Measurements from ENCODE around the gene ATP9B.

ATP9B gene

GRCh38 chr18:79178113-79178531 is 108.9 kb downstream of the ATP9B start:
- TF ChIP-seq ZNF394 (tag by site-specific recombination; IDR thresholded peaks at IDR 0.05; ENCODE audit: borderline replicate concordance) (no peak), ZNF404 (tag by site-specific recombination; IDR thresholded peaks at IDR 0.05) (no peak)
- CTCF ChIA-PET, result interaction anchor here (0.5 kb wide), 1 partner anchor 14 kb away, joined by 3 read pairs; no protein-coding TSS in a partner anchor
- POLR2A ChIA-PET, result no interaction called here
- no peaks in the 10 kb centered on the region for H3K36me3 ChIP-seq (ENCODE audit: control insufficient read depth in 2 of 2, insufficient read depth in 1 of 2, low read length in 2 of 2)
- no peaks in the 10 kb centered on the region for H3K4me1 ChIP-seq (ENCODE audit: control insufficient read depth, insufficient read depth, low read length)
- H3K4me3 ChIP-seq (ENCODE audit: low read depth, low read length), result no peak overlapping the region
- H3K27ac ChIP-seq (ENCODE audit: extremely low read depth, low read depth, low read length), result no peak overlapping the region
- H3K9me3 ChIP-seq (ENCODE audit: control insufficient read depth, insufficient read depth, low read depth, low read length), result no peaks in the 10 kb centered on the region

GRCh38 chr18:79182047-79182713 is 113.0 kb downstream of the ATP9B start:
- no peaks in the 10 kb centered on the region for H3K4me1 ChIP-seq (ENCODE audit: control insufficient read depth, insufficient read depth, low read length)
- ChIA-PET POLR2A (no interaction called here), CTCF (no interaction called here)
- no peaks in the 10 kb centered on the region for H3K36me3 ChIP-seq (ENCODE audit: control insufficient read depth in 2 of 2, insufficient read depth in 1 of 2, low read length in 2 of 2)
- no peak overlapping the region for H3K27ac ChIP-seq (ENCODE audit: extremely low read depth, low read depth, low read length)
- TF ChIP-seq ZNF280C (tag by site-specific recombination; IDR thresholded peaks at IDR 0.05) (no peak), ZIC2 (tag by site-specific recombination; IDR thresholded peaks at IDR 0.05) (peak; percentile 35; the same call in 1 of the 2 replicates)
- H3K4me3 ChIP-seq (ENCODE audit: low read depth, low read length), result no peak overlapping the region
- H3K9me3 ChIP-seq (ENCODE audit: control insufficient read depth, insufficient read depth, low read depth, low read length), result no peaks in the 10 kb centered on the region

- POLR2A ChIA-PET, result no interaction called here
- no peaks in the 10 kb centered on the region for H3K36me3 ChIP-seq (ENCODE audit: control insufficient read depth in 2 of 2, insufficient read depth in 1 of 2, low read length in 2 of 2)
- no peaks in the 10 kb centered on the region for H3K4me1 ChIP-seq (ENCODE audit: control insufficient read depth, insufficient read depth, low read length)
- H3K27ac ChIP-seq (ENCODE audit: extremely low read depth, low read depth, low read length), result no peak overlapping the region
- no peak overlapping the region for H3K4me3 ChIP-seq (ENCODE audit: low read depth, low read length)
- TF ChIP-seq ZNF707 (tag by site-specific recombination; IDR thresholded peaks at IDR 0.05) (no peak), ZNF138 (tag by site-specific recombination; IDR thresholded peaks at IDR 0.05; ENCODE audit: borderline replicate concordance) (no peak)
- CTCF ChIA-PET, result no interaction called here
- H3K9me3 ChIP-seq (ENCODE audit: control insufficient read depth, insufficient read depth, low read depth, low read length), result no peaks in the 10 kb centered on the region
Observed at GRCh38 chr18:79185648-79186047, 116.5 kb downstream of the ATP9B start.

- Histone ChIP-seq H3K36me3 (ENCODE audit: control insufficient read depth in 2 of 2, insufficient read depth in 1 of 2, low read length in 2 of 2) (no peaks in the 10 kb centered on the region), H3K27ac (ENCODE audit: extremely low read depth, low read depth, low read length) (no peak overlapping the region), H3K9me3 (ENCODE audit: control insufficient read depth, insufficient read depth, low read depth, low read length) (no peaks in the 10 kb centered on the region), H3K4me1 (ENCODE audit: control insufficient read depth, insufficient read depth, low read length) (no peaks in the 10 kb centered on the region), H3K4me3 (ENCODE audit: low read depth, low read length) (no peak overlapping the region)
- ChIA-PET CTCF (no interaction called here), POLR2A (no interaction called here)
- TF ChIP-seq ZNF23 (tag by site-specific recombination; IDR thresholded peaks at IDR 0.05; ENCODE audit: borderline replicate concordance) (no peak), RBAK (tag by site-specific recombination; IDR thresholded peaks at IDR 0.05) (no peak), ZNF596 (tag by site-specific recombination; IDR thresholded peaks at IDR 0.05) (no peak), ZBTB6 (tag by site-specific recombination; IDR thresholded peaks at IDR 0.05) (no peak), ZSCAN30 (tag by site-specific recombination; IDR thresholded peaks at IDR 0.05) (no peak), BCL11B (tag by site-specific recombination; IDR thresholded peaks at IDR 0.05; ENCODE audit: low read depth) (no peak), ZBTB17 (tag by site-specific recombination; IDR thresholded peaks at IDR 0.05) (no peak), ZNF548 (tag by site-specific recombination; IDR thresholded peaks at IDR 0.05) (no peak), ZNF266 (tag by site-specific recombination; IDR thresholded peaks at IDR 0.05; ENCODE audit: low read depth) (no peak), ZNF18 (tag by site-specific recombination; IDR thresholded peaks at IDR 0.05) (no peak), WT1 (tag by site-specific recombination; IDR thresholded peaks at IDR 0.05) (no peak), KLF17 (tag by site-specific recombination; IDR thresholded peaks at IDR 0.05) (no peak), HOXD13 (CRISPR knock-in tag; IDR thresholded peaks at IDR 0.05; ENCODE audit: borderline replicate concordance) (no peak)
Observed at GRCh38 chr18:79186649-79187048, 117.5 kb downstream of the ATP9B start.

Measured in HEK293 (cell line).